Raji (cell line): ENCODE measurements around the gene SHROOM3.

Source experiments
- POLR2A ChIP-seq: IDR thresholded peaks from 2 replicates; pipeline ENCODE4 v1.6.1; 2011; ENCODE audit warnings: low read depth, low read length, control low read depth; ENCODE audit not compliant: insufficient read depth

SHROOM3 gene

DNA sequence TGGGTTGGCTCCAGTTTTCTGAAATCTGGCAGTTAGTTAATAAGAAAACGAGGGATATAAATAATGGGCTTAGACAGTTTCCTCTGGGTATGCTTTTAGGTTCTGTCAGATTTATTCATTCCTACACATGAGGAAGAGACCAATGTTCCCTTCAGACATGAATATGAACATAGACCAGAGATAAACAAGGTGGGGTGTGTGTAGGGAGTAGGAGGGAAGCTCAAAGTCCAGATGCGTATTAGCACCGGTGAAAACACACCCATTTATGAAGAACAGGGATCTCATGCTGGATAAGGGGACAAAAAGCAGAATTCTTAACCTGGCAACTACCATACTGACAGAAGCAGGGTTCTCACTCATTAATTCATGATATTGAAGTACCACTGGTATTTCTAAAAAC, 240.0 kb downstream of the SHROOM3 start:
- TF ChIP-seq POLR2A = no peak

DNA sequence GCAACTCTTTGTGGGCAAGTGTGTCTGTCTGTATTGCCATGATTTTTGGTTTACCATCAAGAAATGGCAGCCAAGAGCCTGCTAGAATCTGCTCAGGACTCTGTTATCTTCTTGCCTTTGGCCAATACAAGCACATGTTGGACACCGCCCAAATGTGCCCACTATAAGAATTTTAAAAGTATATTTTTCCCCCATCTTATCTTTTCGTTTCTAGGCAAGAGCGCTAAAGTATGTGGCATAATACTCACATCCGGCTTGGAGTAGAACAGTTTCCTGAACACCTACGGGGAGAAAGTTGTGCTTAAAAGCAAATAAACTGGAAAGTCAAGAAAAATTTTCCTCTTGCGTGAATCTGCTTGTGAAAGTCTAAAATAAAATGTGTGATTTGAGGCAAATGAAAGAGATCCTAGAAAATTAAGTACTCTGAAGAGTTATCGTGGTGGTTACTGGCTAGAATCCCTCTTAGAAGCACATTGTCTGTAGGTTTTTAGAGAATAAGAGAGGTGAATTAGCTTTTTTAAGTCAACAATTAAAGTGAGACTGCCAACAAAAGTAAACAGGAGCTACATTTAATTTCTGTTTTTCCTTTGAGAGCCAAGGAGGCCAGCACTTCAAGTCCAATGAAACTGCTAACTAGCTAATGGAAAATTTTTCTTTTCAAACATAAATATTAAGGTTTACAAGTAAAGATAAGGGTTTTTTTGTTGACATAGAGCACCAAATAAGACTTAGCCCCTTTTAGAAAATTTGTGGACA, 242.7 kb downstream of the SHROOM3 start:
- no peak for TF ChIP-seq POLR2A

DNA sequence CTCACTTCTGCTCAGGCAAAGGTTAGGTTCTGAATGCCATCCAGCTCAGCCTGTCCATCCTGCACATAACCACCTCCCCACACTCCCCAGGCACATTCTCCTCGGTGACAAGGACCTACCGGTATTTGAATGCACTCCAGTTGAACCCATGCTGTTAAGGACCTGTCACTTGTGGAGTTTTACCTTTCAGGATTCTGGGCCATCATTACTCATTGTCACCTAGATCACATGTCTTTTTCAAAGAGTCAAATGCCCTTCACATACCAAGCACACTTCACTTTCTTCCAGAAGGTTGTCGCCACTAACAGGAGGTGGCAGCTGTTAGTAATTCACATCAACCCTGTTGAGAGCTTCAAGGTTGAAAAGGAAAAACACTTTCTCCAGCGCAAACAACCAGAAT, 244.7 kb downstream of the SHROOM3 start:
- no peak for TF ChIP-seq POLR2A

DNA sequence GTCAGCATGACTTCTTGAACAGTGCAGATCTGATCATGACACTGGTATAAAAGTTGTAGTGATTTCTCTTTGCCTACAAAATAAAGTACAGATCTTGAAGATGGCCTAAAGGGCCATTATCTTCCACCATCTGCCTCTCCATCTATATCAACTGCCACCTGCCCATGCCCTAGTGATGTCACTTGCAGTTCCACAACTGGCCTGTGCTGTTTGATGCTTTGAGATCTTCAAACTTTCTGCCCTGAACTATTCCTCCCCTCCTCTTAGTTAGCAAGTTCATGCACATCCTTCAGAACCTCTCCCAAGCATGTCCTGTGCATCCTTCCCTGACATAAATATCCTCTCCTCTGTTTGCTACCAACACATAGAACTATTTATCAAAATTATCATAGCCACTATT, 245.9 kb downstream of the SHROOM3 start:
- TF ChIP-seq POLR2A = no peak

DNA sequence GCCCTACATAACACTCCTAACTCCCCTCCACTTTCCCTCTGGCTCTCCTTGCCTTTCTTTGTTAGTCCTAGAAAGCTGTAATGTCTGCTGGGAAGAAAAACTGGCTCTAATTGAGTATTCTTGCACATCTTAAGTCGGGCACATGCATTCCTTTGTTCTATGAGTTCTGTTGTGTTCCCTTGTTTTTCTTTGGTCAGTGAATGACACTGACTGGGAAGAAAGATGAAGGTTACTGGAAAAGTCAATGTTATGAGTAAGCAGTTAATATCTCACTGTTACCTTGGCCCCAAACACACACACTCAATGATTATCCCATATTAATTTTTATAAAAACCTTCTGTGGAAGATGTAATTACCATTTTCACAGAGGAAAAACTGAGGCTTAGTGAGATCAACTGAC, 247.0 kb downstream of the SHROOM3 start:
- no peak for TF ChIP-seq POLR2A

DNA sequence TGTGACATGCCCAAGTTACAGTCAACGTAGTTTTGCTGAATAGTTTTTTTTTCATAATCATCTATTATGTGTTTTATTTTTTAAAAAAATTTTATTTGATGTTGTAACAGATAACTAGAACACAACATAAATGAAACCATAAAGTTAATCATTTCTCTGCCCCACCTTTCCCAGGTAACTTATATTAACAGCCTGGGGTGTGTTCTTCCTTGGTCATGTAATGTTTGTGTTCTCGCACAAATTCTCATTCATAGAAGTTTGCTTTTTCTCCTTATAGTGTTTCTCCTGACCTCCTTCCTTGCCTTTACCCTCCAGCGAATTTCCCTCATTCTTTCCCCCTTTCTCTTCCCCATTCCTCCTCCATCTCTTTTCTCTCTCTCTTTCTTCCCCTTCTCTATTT, 248.1 kb downstream of the SHROOM3 start:
- no peak for TF ChIP-seq POLR2A

DNA sequence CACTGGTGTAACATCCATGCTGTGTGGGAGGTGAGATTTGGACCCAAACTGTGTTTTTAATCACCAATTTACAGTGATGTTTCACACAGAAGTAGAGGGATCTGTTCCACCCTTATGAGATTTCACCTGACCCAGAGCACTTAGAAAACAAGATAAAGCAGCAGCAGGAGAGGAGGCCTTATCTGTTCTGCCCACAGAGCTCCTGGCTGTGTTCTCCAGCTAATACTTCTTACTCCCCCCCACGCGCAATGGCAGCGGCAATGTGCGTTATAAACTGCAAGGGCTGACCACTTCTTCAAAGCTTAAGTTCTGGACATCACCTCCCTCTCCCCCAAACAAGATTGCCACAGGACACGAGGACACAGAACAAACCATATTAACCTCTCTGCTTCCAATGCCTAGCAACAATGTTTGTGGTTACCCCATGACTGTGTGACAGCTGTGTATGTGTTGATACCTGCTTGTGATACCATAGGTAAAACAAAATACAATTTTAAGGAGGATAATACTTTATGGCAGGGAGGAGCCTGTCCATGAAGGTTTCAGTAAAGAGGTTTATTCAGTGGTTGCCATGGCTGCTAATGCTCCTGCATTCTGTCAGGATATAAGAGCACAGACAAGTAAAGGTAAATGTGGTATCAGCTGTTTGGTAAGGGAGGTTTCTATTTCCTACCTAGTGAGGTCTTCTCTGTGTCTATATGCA, 252.9 kb downstream of the SHROOM3 start:
- no peak for TF ChIP-seq POLR2A

DNA sequence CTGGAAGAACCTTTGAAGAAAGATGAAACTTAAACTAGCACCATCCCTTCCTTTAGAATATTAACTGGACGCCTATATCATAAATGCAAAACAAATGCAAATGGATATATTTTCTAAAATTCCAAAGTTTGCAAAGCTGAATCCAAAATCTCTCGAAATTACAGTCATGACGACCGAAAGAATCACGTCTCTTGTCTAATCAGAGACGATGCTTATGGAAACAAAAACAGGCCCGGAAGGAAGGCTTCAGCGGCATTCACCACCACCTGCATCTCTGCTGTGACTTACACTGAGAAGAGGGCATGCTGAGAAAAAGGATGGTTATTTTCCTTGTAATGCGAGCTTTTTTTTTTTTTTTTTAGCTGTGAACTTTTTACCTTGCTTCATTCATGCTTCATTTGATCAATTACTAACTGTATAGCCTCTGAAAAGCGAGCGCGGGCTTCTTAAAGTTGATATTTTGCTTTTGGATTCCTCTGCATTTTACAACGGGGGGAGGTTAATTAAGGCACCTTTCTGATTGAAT, 253.7 kb downstream of the SHROOM3 start:
- no peak for TF ChIP-seq POLR2A

DNA sequence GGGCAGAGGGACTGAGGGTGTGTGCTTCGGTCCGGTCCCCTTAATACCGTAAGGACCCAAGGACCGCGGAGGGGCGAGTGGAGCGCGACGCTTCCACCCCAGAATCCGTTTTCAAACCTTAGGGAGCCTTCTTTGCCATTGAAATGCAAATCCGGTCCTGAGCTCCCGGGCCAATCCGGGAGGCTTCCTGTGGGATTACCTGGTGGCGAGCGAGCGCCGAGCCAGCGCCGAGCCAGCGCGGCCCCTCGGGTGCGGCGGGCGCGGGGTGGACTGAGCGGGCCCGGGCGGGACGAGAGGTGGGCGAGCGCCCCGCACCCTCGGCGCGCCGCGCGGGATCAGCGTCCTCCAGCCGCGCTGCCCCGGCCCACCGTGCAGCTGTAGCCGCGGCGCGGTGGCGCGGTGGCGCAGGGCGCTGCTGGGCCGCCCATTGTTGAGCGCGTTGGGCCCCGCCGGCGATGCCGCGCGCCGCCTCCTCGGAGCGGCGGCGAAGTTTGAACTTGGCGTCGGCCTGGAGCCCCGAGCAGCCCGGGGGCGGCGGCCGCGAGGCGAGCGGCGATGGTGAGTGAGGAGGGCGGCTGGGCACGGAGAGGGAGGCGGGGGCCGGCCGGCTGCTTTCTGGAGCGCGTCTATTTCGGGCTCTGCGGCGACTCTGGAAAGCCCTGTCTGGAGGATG, 254.3 kb downstream of the SHROOM3 start:
- no peak for TF ChIP-seq POLR2A

DNA sequence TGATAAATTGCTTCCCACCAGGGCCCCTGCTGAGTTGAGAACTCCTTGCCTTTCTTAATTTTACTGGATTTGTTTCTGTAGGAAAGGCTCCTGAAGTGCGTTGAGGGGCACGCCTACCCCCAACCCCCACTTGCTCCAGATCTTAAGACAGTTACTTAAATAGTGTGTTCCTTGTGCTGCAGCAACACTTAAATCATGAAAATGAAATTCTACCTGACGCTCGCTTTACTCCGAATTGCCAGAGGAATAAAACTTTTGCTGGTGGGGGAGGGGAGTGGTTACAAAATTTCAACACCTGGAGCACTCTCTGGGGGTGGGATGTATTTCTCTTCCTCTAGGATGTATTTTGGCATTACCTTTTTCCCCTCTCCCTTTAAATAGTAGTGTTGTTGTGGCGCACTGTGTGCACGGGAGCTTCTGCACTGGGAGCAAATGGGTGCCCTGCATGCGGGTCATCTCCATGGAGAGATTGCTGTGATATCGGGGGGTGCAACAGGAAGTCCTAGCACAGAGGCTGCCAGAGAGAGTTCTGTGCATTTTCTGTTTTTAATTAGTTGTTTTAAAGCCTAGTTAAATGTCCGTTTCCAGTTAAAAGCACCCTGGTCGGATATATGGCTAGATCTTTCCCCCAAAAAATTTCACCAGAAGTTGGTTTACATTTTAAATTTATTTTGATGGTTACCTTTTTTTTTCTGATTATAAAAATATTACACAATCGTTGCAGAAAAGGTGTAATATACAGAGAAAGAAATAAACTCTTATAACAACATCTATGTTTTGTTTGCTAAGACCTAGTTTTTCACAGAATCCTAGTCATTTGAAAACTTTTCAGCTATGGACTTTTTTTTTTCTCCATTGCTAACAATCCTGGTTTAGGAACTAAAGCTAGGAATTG, 255.2 kb downstream of the SHROOM3 start:
- TF ChIP-seq POLR2A = no peak

DNA sequence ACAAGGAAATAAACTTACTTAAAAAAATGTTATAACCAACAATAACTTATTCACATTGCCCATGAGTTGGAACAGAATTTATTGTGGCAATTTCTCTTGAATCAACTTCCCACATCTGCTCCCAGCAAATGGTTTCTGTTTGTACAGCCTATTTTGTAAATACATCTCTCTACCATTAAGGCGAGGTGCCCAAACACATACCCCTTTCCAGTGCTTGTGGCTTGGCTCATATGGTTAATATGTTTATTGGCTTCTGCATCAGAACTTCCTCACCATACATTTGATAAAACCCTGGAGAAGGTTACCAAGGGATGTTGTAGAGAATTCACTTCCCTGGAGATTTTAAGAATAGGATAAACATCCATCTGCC, 255.9 kb downstream of the SHROOM3 start:
- no peak for TF ChIP-seq POLR2A

DNA sequence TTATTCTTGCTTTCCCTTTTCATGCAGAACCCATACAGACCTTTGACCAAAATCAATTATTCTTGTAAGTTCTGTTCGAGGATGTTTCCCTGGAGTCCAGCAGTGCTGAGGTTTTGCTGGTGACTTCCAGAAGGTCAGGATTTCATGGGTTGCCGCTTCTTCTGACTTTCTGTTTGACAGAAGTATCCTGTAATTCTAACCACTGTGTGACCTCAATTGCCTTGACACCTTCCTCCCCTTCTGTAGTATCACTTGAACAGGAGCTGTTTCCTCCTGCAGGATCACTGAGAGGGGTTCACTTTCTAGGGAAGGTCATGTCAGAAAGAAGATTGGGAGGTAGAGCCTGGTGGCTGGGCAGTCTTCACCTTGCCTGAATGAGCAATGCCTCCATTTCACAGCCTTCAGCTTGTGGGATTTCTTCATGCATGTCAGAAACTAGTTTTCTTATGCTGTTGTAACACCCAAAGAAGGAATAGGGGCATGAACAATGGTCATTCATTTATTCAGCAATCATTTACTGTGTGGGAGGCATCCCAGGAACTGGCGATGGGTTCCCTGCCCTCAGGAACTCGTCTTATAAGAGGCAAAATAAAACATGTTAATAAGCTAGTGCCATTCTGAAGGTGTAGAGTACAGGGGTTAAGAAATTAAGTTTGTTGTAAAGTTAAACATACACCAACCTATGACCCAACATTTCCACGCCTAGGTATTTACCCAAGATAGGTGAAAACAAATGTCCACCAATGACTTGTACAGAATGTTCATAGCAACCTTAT, 257.0 kb downstream of the SHROOM3 start:
- TF ChIP-seq POLR2A = no peak

DNA sequence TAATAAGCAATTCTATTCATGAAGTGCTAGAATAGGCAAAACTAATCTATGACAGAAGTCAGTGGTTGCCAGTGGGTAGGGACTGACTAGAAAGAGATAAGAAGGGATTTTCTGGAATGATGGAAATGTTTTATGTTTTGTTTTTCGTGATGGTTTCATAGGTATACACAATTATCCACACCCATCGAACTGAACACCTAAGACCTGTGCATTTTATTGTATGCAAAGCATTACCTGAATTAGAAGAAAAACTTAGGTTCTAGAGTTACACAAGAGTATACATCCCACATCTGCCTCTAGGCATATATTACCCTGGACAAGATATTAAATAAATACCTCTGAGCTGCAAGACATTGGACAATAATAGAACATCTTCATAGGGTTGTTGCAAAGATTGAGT, 257.7 kb downstream of the SHROOM3 start:
- TF ChIP-seq POLR2A = no peak

DNA sequence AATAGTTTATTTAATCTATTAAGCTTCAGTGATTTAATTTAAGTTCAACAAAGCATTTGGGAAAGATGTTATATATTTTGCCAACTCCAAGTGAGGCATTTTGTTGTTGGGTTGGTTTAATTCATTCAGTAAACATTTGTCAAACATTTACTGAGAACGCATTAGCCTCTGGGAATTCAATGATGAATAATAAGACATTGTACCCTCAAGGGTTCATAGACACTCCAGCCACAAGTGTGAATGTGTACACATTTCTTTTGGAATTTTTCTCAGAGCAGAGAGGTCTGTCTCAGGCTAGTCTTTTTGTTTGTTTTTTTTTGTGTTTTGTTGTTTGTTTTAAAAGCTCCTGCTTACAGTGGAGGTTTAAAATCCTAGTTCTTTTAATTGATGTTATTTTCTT, 259.0 kb downstream of the SHROOM3 start:
- TF ChIP-seq POLR2A = no peak

DNA sequence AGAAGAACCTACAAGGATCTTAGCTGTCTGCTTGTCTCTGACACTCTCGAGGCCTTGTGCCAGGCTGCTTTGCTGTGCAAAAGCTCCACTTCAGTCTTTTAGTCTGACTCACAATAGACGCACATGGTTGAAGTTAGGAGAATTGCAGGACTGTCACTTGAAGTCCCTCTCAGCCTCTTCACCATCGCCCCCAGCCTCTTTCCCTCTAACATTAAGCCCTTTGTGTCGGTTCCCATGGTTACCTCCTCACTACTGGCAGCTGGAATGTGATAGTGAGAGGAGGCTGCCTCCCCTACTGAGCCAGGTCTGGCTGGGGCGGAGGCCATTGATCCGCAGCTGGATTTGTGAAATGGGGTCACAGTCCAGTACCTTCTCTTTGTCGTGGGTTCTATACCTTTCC, 261.1 kb downstream of the SHROOM3 start:
- TF ChIP-seq POLR2A = no peak
